ENCODE measurements around the gene RWDD1. TPM values are rescaled to one million over a fixed set of nuclear protein-coding genes. Genes with fewer than 3 reads are reported as not detected.

The RWDD1 gene
- total and polyA plus RNA-seq, 2 of the 13 experiments (the other 11 are each of a cell fraction or from before 2014, with no cell fraction given): 27.4 to 67.1 TPM

DNA sequence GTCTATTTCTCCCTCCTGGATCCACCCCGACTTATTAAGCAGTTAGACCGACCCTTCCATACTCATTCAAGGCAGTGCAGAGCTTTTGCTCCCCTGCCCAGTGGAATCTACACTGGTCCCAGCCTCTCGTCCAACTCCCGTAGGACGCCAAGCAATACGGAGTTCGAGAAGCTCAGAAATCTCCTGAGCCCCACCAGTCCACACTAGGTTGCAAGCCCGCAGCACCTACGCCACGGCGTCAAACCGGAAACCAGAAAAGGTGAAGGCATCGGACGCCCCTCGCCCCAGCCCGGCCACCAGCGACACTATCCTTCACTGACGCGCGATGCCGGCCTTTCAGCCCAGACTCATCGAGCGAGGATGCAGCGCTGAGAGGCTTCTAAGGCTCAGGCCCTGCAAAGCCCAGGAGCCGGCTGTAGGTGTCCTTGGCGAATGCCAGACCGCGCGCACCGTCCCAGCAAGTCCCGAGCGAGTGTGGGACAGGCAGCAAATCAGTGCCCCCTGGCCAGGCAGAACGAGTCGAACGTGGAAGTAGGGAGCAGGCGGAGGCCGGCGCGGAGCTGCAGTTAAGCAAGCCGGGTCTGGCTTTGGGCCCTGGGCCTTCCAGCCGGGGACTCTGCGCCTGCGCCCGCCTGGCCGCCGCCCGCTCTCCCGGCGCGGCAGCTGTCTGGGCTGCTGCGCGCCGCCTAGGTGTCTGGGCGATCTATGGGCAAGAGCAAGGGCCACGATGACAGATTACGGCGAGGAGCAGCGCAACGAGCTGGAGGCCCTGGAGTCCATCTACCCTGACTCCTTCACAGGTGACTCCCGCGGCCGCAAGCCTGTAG lies at the start of gene RWDD1 (continued):
- peak; percentile 75; the same call in 1 of the 2 replicates for TF ChIP-seq TP53 (CRISPR knock-in tag; conservative IDR thresholded peaks at IDR 0.05)
- TF ChIP-seq, protein P1, sequence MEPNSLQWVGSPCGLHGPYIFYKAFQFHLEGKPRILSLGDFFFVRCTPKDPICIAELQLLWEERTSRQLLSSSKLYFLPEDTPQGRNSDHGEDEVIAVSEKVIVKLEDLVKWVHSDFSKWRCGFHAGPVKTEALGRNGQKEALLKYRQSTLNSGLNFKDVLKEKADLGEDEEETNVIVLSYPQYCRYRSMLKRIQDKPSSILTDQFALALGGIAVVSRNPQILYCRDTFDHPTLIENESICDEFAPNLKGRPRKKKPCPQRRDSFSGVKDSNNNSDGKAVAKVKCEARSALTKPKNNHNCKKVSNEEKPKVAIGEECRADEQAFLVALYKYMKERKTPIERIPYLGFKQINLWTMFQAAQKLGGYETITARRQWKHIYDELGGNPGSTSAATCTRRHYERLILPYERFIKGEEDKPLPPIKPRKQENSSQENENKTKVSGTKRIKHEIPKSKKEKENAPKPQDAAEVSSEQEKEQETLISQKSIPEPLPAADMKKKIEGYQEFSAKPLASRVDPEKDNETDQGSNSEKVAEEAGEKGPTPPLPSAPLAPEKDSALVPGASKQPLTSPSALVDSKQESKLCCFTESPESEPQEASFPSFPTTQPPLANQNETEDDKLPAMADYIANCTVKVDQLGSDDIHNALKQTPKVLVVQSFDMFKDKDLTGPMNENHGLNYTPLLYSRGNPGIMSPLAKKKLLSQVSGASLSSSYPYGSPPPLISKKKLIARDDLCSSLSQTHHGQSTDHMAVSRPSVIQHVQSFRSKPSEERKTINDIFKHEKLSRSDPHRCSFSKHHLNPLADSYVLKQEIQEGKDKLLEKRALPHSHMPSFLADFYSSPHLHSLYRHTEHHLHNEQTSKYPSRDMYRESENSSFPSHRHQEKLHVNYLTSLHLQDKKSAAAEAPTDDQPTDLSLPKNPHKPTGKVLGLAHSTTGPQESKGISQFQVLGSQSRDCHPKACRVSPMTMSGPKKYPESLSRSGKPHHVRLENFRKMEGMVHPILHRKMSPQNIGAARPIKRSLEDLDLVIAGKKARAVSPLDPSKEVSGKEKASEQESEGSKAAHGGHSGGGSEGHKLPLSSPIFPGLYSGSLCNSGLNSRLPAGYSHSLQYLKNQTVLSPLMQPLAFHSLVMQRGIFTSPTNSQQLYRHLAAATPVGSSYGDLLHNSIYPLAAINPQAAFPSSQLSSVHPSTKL (CRISPR knock-in tag; IDR thresholded peaks at IDR 0.05): peak; percentile 85
- no peak for TF ChIP-seq CBX2 (IDR thresholded peaks at IDR 0.05; ENCODE audit: low read depth, low read length)
- TF ChIP-seq CBX2 (CRISPR knock-in tag; IDR thresholded peaks at IDR 0.05; ENCODE audit: low read depth): no peak
- TF ChIP-seq DNMT3B (CRISPR knock-in tag; conservative IDR thresholded peaks at IDR 0.05): peak; percentile 35; the same call in 1 of the 2 replicates
- no peak for TF ChIP-seq ZNF329 (CRISPR knock-in tag; IDR thresholded peaks at IDR 0.05; ENCODE audit: low read depth)
- TF ChIP-seq MAFG (CRISPR knock-in tag; IDR thresholded peaks at IDR 0.05): no peak
- TF ChIP-seq WIZ (CRISPR knock-in tag; IDR thresholded peaks at IDR 0.05): peak; percentile 91
- no peak for TF ChIP-seq SOX6 (IDR thresholded peaks at IDR 0.05)
- TF ChIP-seq SOX6 (CRISPR knock-in tag; IDR thresholded peaks at IDR 0.05): peak; percentile 87
- TF ChIP-seq, protein P2, sequence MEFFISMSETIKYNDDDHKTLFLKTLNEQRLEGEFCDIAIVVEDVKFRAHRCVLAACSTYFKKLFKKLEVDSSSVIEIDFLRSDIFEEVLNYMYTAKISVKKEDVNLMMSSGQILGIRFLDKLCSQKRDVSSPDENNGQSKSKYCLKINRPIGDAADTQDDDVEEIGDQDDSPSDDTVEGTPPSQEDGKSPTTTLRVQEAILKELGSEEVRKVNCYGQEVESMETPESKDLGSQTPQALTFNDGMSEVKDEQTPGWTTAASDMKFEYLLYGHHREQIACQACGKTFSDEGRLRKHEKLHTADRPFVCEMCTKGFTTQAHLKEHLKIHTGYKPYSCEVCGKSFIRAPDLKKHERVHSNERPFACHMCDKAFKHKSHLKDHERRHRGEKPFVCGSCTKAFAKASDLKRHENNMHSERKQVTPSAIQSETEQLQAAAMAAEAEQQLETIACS (CRISPR knock-in tag; IDR thresholded peaks at IDR 0.05): peak; percentile 41; the same call in 1 of the 2 replicates
- TF ChIP-seq ZFP82 (CRISPR knock-in tag; IDR thresholded peaks at IDR 0.05; ENCODE audit: borderline replicate concordance): peak; percentile 95; the same call in 1 of the 2 replicates
- TF ChIP-seq CEBPB (IDR thresholded peaks at IDR 0.05; ENCODE audit: borderline replicate concordance, low read depth, low read length): peak; percentile 88
- TF ChIP-seq ZNF160 (CRISPR knock-in tag; IDR thresholded peaks at IDR 0.05): peak; percentile 95
- TF ChIP-seq ZNF331 (CRISPR knock-in tag; IDR thresholded peaks at IDR 0.05): peak; percentile 77; the same call in 1 of the 2 replicates
- TF ChIP-seq ZNF747 (CRISPR knock-in tag; IDR thresholded peaks at IDR 0.05; ENCODE audit: borderline replicate concordance): peak; percentile 79; the same call in 1 of the 2 replicates
- TF ChIP-seq KDM5B (CRISPR knock-in tag; IDR thresholded peaks at IDR 0.05; ENCODE audit: borderline replicate concordance): peak; percentile 96; the same call in 1 of the 2 replicates
- TF ChIP-seq, protein P3, sequence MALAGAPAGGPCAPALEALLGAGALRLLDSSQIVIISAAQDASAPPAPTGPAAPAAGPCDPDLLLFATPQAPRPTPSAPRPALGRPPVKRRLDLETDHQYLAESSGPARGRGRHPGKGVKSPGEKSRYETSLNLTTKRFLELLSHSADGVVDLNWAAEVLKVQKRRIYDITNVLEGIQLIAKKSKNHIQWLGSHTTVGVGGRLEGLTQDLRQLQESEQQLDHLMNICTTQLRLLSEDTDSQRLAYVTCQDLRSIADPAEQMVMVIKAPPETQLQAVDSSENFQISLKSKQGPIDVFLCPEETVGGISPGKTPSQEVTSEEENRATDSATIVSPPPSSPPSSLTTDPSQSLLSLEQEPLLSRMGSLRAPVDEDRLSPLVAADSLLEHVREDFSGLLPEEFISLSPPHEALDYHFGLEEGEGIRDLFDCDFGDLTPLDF (CRISPR knock-in tag; IDR thresholded peaks at IDR 0.05): peak; percentile 89; the same call in 1 of the 2 replicates
- no peak for TF ChIP-seq ZNF841 (CRISPR knock-in tag; IDR thresholded peaks at IDR 0.05; ENCODE audit: borderline replicate concordance)
- TF ChIP-seq ZNF432 (CRISPR knock-in tag; IDR thresholded peaks at IDR 0.05; ENCODE audit: borderline replicate concordance): no peak
- 0 out of 2 replicates have a peak, but pooled peaks have one; percentile 23 for TF ChIP-seq KAT2B (IDR thresholded peaks at IDR 0.05; ENCODE audit: borderline replicate concordance, low read depth, low read length)
- TF ChIP-seq, protein P4, sequence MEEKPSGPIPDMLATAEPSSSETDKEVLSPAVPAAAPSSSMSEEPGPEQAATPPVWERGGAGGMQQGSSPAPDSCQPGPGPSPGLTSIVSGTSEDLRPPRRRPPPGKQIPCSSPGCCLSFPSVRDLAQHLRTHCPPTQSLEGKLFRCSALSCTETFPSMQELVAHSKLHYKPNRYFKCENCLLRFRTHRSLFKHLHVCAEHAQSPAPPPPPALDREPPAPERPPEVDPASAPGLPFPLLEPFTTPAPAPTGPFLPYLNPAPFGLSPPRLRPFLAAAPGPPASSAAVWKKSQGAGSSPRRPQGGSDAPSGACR (CRISPR knock-in tag; IDR thresholded peaks at IDR 0.05): peak; percentile 97

Measured in HepG2 (cell line).